PC-3 (cell line): Measurements from ENCODE around the gene RBMX. TPM values are rescaled to one million over a fixed set of nuclear protein-coding genes. Genes with fewer than 3 reads are reported as not detected.
"Not testable (repeated sequence)": the region's sequence is repeated elsewhere in the genome, so short reads cannot be mapped to it uniquely, and the experiment has no call there.

ENCODE experiments used
- ATAC-seq: fragments of 200-7000 bp; cut with Tn5 transposase; 2 replicates; pipeline ENCODE4 v1.9.1; 2020; ENCODE audit warnings: mild to moderate bottlenecking, moderate library complexity
- BruUV-seq: library from RNA; stranded (reverse); fragments of 400-500 nt; replicated peaks from 2 replicates; lab custom pipeline; 2021; lab: Mats Ljungman, UMichigan
- CTCF ChIA-PET: fragments of 300-600 bp; sonication (Branson Sonifier 250); formaldehyde crosslinking; loops from one replicate; lab custom pipeline; 2022; ENCODE audit warnings: antibody characterized with exemption; lab: Charles Lee
- POLR2A ChIA-PET: fragments of 300-600 bp; sonication (Branson Sonifier 250); formaldehyde crosslinking; loops from one replicate; lab custom pipeline; 2022; ENCODE audit warnings: antibody characterized with exemption; ENCODE audit not compliant: unreplicated experiment; lab: Charles Lee
- DNase-seq: peaks from one replicate; pipeline ENCODE4 v3.0.0-alpha.2; 2015
- H2AFZ ChIP-seq: fragments of 300-600 bp; sonication (generic); 2 replicates; pipeline ENCODE4 v1.6.0; 2016; ENCODE audit warnings: antibody characterized with exemption, low read length
- H3F3A ChIP-seq: fragments of 300-600 bp; sonication (generic); one replicate; pipeline ENCODE4 v1.6.0; 2017; ENCODE audit warnings: antibody characterized with exemption, low read length, control low read depth, mild to moderate bottlenecking; ENCODE audit not compliant: unreplicated experiment
- H3K27ac ChIP-seq: fragments of 300-600 bp; sonication (generic); 2 replicates; pipeline ENCODE4 v1.5.1; 2016; ENCODE audit warnings: mild to moderate bottlenecking, low read length
- H3K27me3 ChIP-seq: fragments of 300-600 bp; sonication (generic); 2 replicates; pipeline ENCODE4 v1.6.1; 2016; ENCODE audit warnings: low read length, mixed read lengths
- H3K36me3 ChIP-seq: fragments of 300-600 bp; sonication (generic); 2 replicates; pipeline ENCODE4 v1.6.1; 2016; ENCODE audit warnings: low read depth, mixed run types, low read length, mixed read lengths
- H3K4me1 ChIP-seq: fragments of 300-600 bp; sonication (generic); 2 replicates; pipeline ENCODE4 v1.5.1; 2016; ENCODE audit warnings: low read length; ENCODE audit not compliant: insufficient read depth
- H3K4me2 ChIP-seq: fragments of 300-600 bp; sonication (generic); 2 replicates; pipeline ENCODE4 v1.6.0; 2016; ENCODE audit warnings: low read length
- H3K4me3 ChIP-seq: fragments of 300-600 bp; sonication (generic); 2 replicates; pipeline ENCODE4 v1.5.1; 2016; ENCODE audit warnings: mild to moderate bottlenecking, low read length, mixed read lengths
- H3K79me2 ChIP-seq: fragments of 300-600 bp; sonication (generic); 2 replicates; pipeline ENCODE4 v1.6.1; 2017; ENCODE audit warnings: low read length, mixed read lengths
- H3K9ac ChIP-seq: fragments of 300-600 bp; sonication (generic); 2 replicates; pipeline ENCODE4 v1.6.0; 2016; ENCODE audit warnings: mild to moderate bottlenecking, low read length
- H3K9me2 ChIP-seq: fragments of 300-600 bp; sonication (generic); replicated peaks from 2 replicates; pipeline ENCODE4 v1.6.1; 2016; ENCODE audit warnings: mixed run types, low read length, mixed read lengths
- H3K9me3 ChIP-seq: fragments of 300-600 bp; sonication (generic); 2 replicates; pipeline ENCODE4 v1.6.1; 2016; ENCODE audit warnings: low read length, mixed read lengths
- H4K20me1 ChIP-seq: fragments of 300-600 bp; sonication (generic); 2 replicates; pipeline ENCODE4 v1.6.1; 2016; ENCODE audit warnings: low read length, mixed read lengths
- CTCF ChIP-seq: fragments of 300-600 bp; sonication (generic); conservative IDR thresholded peaks from 2 replicates; pipeline ENCODE4 v1.5.1; 2017; ENCODE audit warnings: antibody characterized with exemption, low read depth, mild to moderate bottlenecking, low read length
- EZH2 ChIP-seq: fragments of 300-600 bp; sonication (generic); IDR thresholded peaks from one replicate; pipeline ENCODE4 v1.6.1; 2017; ENCODE audit warnings: antibody characterized with exemption, mild to moderate bottlenecking, low read length; ENCODE audit not compliant: unreplicated experiment
- EZH2phosphoT487 ChIP-seq: fragments of 300-600 bp; sonication (generic); IDR thresholded peaks from 2 replicates; pipeline ENCODE4 v1.6.1; 2018; ENCODE audit warnings: mild to moderate bottlenecking, antibody characterized with exemption, low read length, borderline replicate concordance
- intact Hi-C: fragments of 100-400 bp; cut with micrococcal nuclease; formaldehyde crosslinking; loops from 2 replicates; pipeline ENCODE4 v1.9.0; 2023
- total RNA-seq: library from RNA; depleted of rRNA; stranded (reverse); fragments of >200 nt; gene quantifications from 2 replicates; pipeline ENCODE4 v1.2.3, GENCODE V29; 2014

RBMX gene
- total RNA-seq, 1 experiment from 2014 or later = 288 TPM

- H3K4me1 ChIP-seq = no peaks in the 10 kb centered on the region
- ATAC-seq = no peak
- no peak overlapping the region for H2AFZ ChIP-seq
- no peaks in the 10 kb centered on the region for H3K9me3 ChIP-seq
- H3K9me2 ChIP-seq = no peaks in the 10 kb centered on the region
- H3K27ac ChIP-seq = no peak overlapping the region
- intact Hi-C loops = no loop called here
- H3K9ac ChIP-seq = no peak overlapping the region
- H3K27me3 ChIP-seq = no peaks in the 10 kb centered on the region
- no peaks in the 10 kb centered on the region for H3K79me2 ChIP-seq
- no peak overlapping the region for H3K4me3 ChIP-seq
- ChIA-PET POLR2A (no interaction called here), CTCF (no interaction called here)
- H3K4me2 ChIP-seq = no peak overlapping the region
- no peaks in the 10 kb centered on the region for H3K36me3 ChIP-seq
- no TSS peak for BruUV-seq
- no peak for DNase-seq
- no peaks in the 10 kb centered on the region for H4K20me1 ChIP-seq
- no peak for TF ChIP-seq CTCF
- TF ChIP-seq EZH2phosphoT487 = no peak
- TF ChIP-seq EZH2 = no peak
- no peaks in the 10 kb centered on the region for H3F3A ChIP-seq
Measured at GRCh38 chrX:136892412-136892811, 11.9 kb upstream of the RBMX start.

GRCh38 chrX:136890596-136890995 is 10.1 kb upstream of the RBMX start:
- H3K4me3 ChIP-seq, intact Hi-C loops, H4K20me1 ChIP-seq, H3K4me2 ChIP-seq, H3K36me3 ChIP-seq, H3K27ac ChIP-seq, H3K9ac ChIP-seq, BruUV-seq, H3F3A ChIP-seq, H3K79me2 ChIP-seq, ATAC-seq, H3K9me2 ChIP-seq, H3K27me3 ChIP-seq, H3K9me3 ChIP-seq, H2AFZ ChIP-seq, DNase-seq, H3K4me1 ChIP-seq, CTCF ChIA-PET: not testable (repeated sequence)
- POLR2A ChIA-PET = interaction anchor here (1.0 kb wide), 1 partner anchor 10 kb away, joined by 3 read pairs; the partner anchor contains the start of gene RBMX

- CTCF ChIA-PET = no interaction called here
Measured at GRCh38 chrX:136889269-136889668, 8.7 kb upstream of the RBMX start.

More at GRCh38 chrX:136889269-136889668, 8.7 kb upstream of the RBMX start:
- Histone ChIP-seq H3K9me3 (no peaks in the 10 kb centered on the region), H3K4me2 (no peak overlapping the region), H3K79me2 (no peaks in the 10 kb centered on the region), H3K27ac (no peak overlapping the region), H3K9ac (no peak overlapping the region), H3K27me3 (no peaks in the 10 kb centered on the region), H2AFZ (no peak overlapping the region), H3F3A (no peaks in the 10 kb centered on the region), H4K20me1 (no peaks in the 10 kb centered on the region), H3K4me1 (no peaks in the 10 kb centered on the region), H3K4me3 (no peak overlapping the region), H3K9me2 (no peaks in the 10 kb centered on the region), H3K36me3 (no peaks in the 10 kb centered on the region)
- intact Hi-C loops = no loop called here
- no TSS peak for BruUV-seq
- no peak for ATAC-seq
- POLR2A ChIA-PET = no interaction called here
- no peak for DNase-seq
- TF ChIP-seq CTCF (no peak), EZH2 (no peak), EZH2phosphoT487 (no peak)
